ENCODE data around the gene CACNG5. TPM values are rescaled to one million over a fixed set of nuclear protein-coding genes. Genes with fewer than 3 reads are reported as not detected.

CACNG5 gene
- total and polyA plus RNA-seq, 7 donors, result 1.1 TPM; not detected in 6

- Histone ChIP-seq H3K36me3 (no peaks in the 10 kb centered on the region), H3K27ac (no peak overlapping the region), H3K4me3 (no peak overlapping the region), H3K9me3 (peaks cover 0 to 5% (median 0%) of the 10 kb centered on the region in 4 donors), H3K27me3 (no peaks in the 10 kb centered on the region), H3K4me1 (no peaks in the 10 kb centered on the region)
- 83 to 90% methylated on average over 12 of the region's 12 CpGs for WGBS, 2 donors
- TF ChIP-seq CTCF (IDR thresholded peaks at IDR 0.05), result no peak
- no peak for TF ChIP-seq POLR2A (IDR thresholded peaks at IDR 0.05)
- TF ChIP-seq POLR2AphosphoS5 (IDR thresholded peaks at IDR 0.05), result no peak
- no peak for TF ChIP-seq EP300 (IDR thresholded peaks at IDR 0.05)
- no peak for DNase-seq
- intact Hi-C loops (cut with DNase I), result no loop called here
Measured at GRCh38 chr17:66858226-66859083, 23.5 kb downstream of the CACNG5 start.

GRCh38 chr17:66859353-66859752, 24.4 kb downstream of the CACNG5 start:
- Histone ChIP-seq H3K27me3 (no peaks in the 10 kb centered on the region), H3K27ac (no peak overlapping the region), H3K4me1 (no peaks in the 10 kb centered on the region), H3K4me3 (no peak overlapping the region), H3K36me3 (no peaks in the 10 kb centered on the region), H3K9me3 (peaks cover 0 to 5% (median 0%) of the 10 kb centered on the region in 4 donors)
- no peak for DNase-seq
- intact Hi-C loops (cut with DNase I), result no loop called here
- 70 to 71% methylated on average over 8 of the region's 8 CpGs for WGBS, 2 donors
- TF ChIP-seq EP300 (IDR thresholded peaks at IDR 0.05), result no peak
- TF ChIP-seq POLR2A (IDR thresholded peaks at IDR 0.05), result no peak
- no peak for TF ChIP-seq POLR2AphosphoS5 (IDR thresholded peaks at IDR 0.05)
- no peak for TF ChIP-seq CTCF (IDR thresholded peaks at IDR 0.05)

- H3K36me3 ChIP-seq, result no peaks in the 10 kb centered on the region
- H3K4me3 ChIP-seq, result no peak overlapping the region
- no peaks in the 10 kb centered on the region for H3K27me3 ChIP-seq
- DNase-seq, result no peak
- H3K9me3 ChIP-seq, result peaks cover 0 to under 1% (median 0%) of the 10 kb centered on the region in 4 donors
- WGBS, 2 donors, result 69 to 76% methylated on average over 3 of the region's 3 CpGs
- TF ChIP-seq POLR2A (IDR thresholded peaks at IDR 0.05) (no peak), EP300 (IDR thresholded peaks at IDR 0.05) (no peak), POLR2AphosphoS5 (IDR thresholded peaks at IDR 0.05) (no peak), CTCF (IDR thresholded peaks at IDR 0.05) (no peak)
- intact Hi-C loops (cut with DNase I), result no loop called here
- H3K27ac ChIP-seq, result no peak overlapping the region
- H3K4me1 ChIP-seq, result no peaks in the 10 kb centered on the region
Measured at GRCh38 chr17:66860204-66860603, 25.3 kb downstream of the CACNG5 start.

GRCh38 chr17:66863820-66864219, 28.9 kb downstream of the CACNG5 start:
- DNase-seq, result no peak
- peaks cover 0 to 4% (median 2%) of the 10 kb centered on the region in 4 donors for H3K9me3 ChIP-seq
- TF ChIP-seq EP300 (IDR thresholded peaks at IDR 0.05) (no peak), POLR2A (IDR thresholded peaks at IDR 0.05) (no peak), CTCF (IDR thresholded peaks at IDR 0.05) (no peak), POLR2AphosphoS5 (IDR thresholded peaks at IDR 0.05) (no peak)
- H3K4me1 ChIP-seq, result no peaks in the 10 kb centered on the region
- no peaks in the 10 kb centered on the region for H3K36me3 ChIP-seq
- intact Hi-C loops (cut with DNase I), result no loop called here
- no peak overlapping the region for H3K27ac ChIP-seq
- 90 to 92% methylated on average over 2 of the region's 2 CpGs for WGBS, 2 donors
- no peak overlapping the region for H3K4me3 ChIP-seq
- no peaks in the 10 kb centered on the region for H3K27me3 ChIP-seq

All from sigmoid colon (tissue), 7 donors.